HEK293 (cell line): ENCODE measurements around the gene RPS6KA1.
A peak's percentile ranks its signal among the peaks of the same experiment; 100 is the strongest.

Experiments used
- CTCF ChIA-PET: fragments of 350-600 bp; formaldehyde crosslinking; extraction: SDS; loops from one replicate; lab custom pipeline; 2021; ENCODE audit warnings: antibody characterized with exemption; lab: Yijun Ruan, JAX
- POLR2A ChIA-PET: fragments of 300-600 bp; formaldehyde crosslinking; extraction: SDS; loops from one replicate; lab custom pipeline; 2020; ENCODE audit warnings: antibody characterized with exemption, inconsistent platforms; lab: Yijun Ruan, JAX
- H3K27ac ChIP-seq: fragments of 200-500 bp; sonication (Bioruptor generic); 2 replicates; pipeline ENCODE4 v1.5.1; 2014; ENCODE audit warnings: low read depth, low read length, control low read depth, inconsistent platforms; ENCODE audit errors: extremely low read depth
- H3K36me3 ChIP-seq, 2 experiments: fragments of 200-500 bp in 1 of 2; sonication (Bioruptor generic) in 1 of 2; 1 replicate in 1 of 2; 2 replicates in 1 of 2; pipeline ENCODE4 v1.5.1; 2014 to 2017; ENCODE audit warnings: inconsistent platforms in 2 of 2, low read length in 2 of 2; ENCODE audit not compliant: control insufficient read depth in 2 of 2, insufficient read depth in 1 of 2
- H3K4me1 ChIP-seq: fragments of 200-500 bp; sonication (Bioruptor generic); 2 replicates; pipeline ENCODE4 v1.5.1; 2014; ENCODE audit warnings: mild to moderate bottlenecking, low read length, inconsistent platforms; ENCODE audit not compliant: control insufficient read depth, insufficient read depth
- H3K4me3 ChIP-seq: 2 replicates; pipeline ENCODE4 v1.5.1; 2011; ENCODE audit warnings: low read depth, mild to moderate bottlenecking, control low read depth, low read length, moderate library complexity
- H3K9me3 ChIP-seq: fragments of 200-500 bp; sonication (Bioruptor generic); 2 replicates; pipeline ENCODE4 v1.5.1; 2014; ENCODE audit warnings: low read depth, low read length, inconsistent platforms; ENCODE audit not compliant: control insufficient read depth, insufficient read depth
- HOXA7 ChIP-seq: sonication (generic); formaldehyde crosslinking; IDR thresholded peaks from 2 replicates; pipeline ENCODE4 v1.8.1; 2022; ENCODE audit warnings: missing genetic modification reagents, borderline replicate concordance
- HOXC10 ChIP-seq: sonication (generic); formaldehyde crosslinking; IDR thresholded peaks from 2 replicates; pipeline ENCODE4 v1.8.1; 2023; ENCODE audit warnings: mild to moderate bottlenecking, missing genetic modification reagents
- IKZF3 ChIP-seq: fragments of 450-650 bp; IDR thresholded peaks from 2 replicates; pipeline ENCODE4 v1.5.0; 2018; ENCODE audit warnings: missing biosample characterization, mild to moderate bottlenecking, missing genetic modification characterization, moderate library complexity
- KLF8 ChIP-seq: fragments of 450-650 bp; formaldehyde crosslinking; IDR thresholded peaks from 2 replicates; pipeline ENCODE4 v1.5.1; 2016; ENCODE audit warnings: missing biosample characterization, missing genetic modification characterization
- KLF9 ChIP-seq: fragments of 450-650 bp; formaldehyde crosslinking; IDR thresholded peaks from 2 replicates; pipeline ENCODE4 v1.5.1; 2016; ENCODE audit warnings: missing biosample characterization, missing genetic modification characterization, low read depth
- MEIS1 ChIP-seq: sonication (generic); formaldehyde crosslinking; IDR thresholded peaks from 2 replicates; pipeline ENCODE4 v1.8.1; 2022; ENCODE audit warnings: missing genetic modification reagents, mild to moderate bottlenecking, borderline replicate concordance
- OVOL3 ChIP-seq: fragments of 450-650 bp; formaldehyde crosslinking; IDR thresholded peaks from 2 replicates; pipeline ENCODE4 v1.5.1; 2016; ENCODE audit warnings: missing biosample characterization, missing genetic modification characterization
- SCRT1 ChIP-seq: fragments of 450-650 bp; formaldehyde crosslinking; IDR thresholded peaks from 2 replicates; pipeline ENCODE4 v1.5.1; 2016; ENCODE audit warnings: missing biosample characterization, missing genetic modification characterization, borderline replicate concordance
- SCRT2 ChIP-seq: fragments of 450-650 bp; formaldehyde crosslinking; IDR thresholded peaks from 2 replicates; pipeline ENCODE4 v1.5.1; 2016; ENCODE audit warnings: missing biosample characterization, missing genetic modification characterization
- SETDB1 ChIP-seq: IDR thresholded peaks from one replicate; pipeline ENCODE4 v1.6.1; 2017; ENCODE audit warnings: mild to moderate bottlenecking, low read length, moderate library complexity, mixed read lengths; ENCODE audit not compliant: insufficient read length
- SP3 ChIP-seq: fragments of 450-650 bp; formaldehyde crosslinking; IDR thresholded peaks from 2 replicates; pipeline ENCODE4 v1.5.1; 2016; ENCODE audit warnings: missing biosample characterization, missing genetic modification characterization
- ZBTB1 ChIP-seq: fragments of 450-650 bp; formaldehyde crosslinking; IDR thresholded peaks from 2 replicates; pipeline ENCODE4 v1.5.1; 2016; ENCODE audit warnings: missing biosample characterization, missing genetic modification characterization
- ZFP3 ChIP-seq: fragments of 450-650 bp; formaldehyde crosslinking; IDR thresholded peaks from 2 replicates; pipeline ENCODE4 v1.5.1; 2016; ENCODE audit warnings: low read depth, missing biosample characterization, missing genetic modification characterization
- ZFP37 ChIP-seq: fragments of 450-650 bp; formaldehyde crosslinking; IDR thresholded peaks from 2 replicates; pipeline ENCODE4 v1.5.1; 2016; ENCODE audit warnings: missing biosample characterization, missing genetic modification characterization
- ZNF133 ChIP-seq: fragments of 450-650 bp; formaldehyde crosslinking; IDR thresholded peaks from 2 replicates; pipeline ENCODE4 v1.5.1; 2016; ENCODE audit warnings: missing biosample characterization, missing genetic modification characterization
- ZNF155 ChIP-seq: fragments of 450-650 bp; formaldehyde crosslinking; IDR thresholded peaks from 2 replicates; pipeline ENCODE4 v1.5.1; 2016; ENCODE audit warnings: missing biosample characterization, missing genetic modification characterization
- ZNF174 ChIP-seq: fragments of 450-650 bp; formaldehyde crosslinking; IDR thresholded peaks from 2 replicates; pipeline ENCODE4 v1.5.0; 2017; ENCODE audit warnings: missing biosample characterization, mild to moderate bottlenecking, missing genetic modification characterization
- ZNF24 ChIP-seq: fragments of 450-650 bp; formaldehyde crosslinking; IDR thresholded peaks from 2 replicates; pipeline ENCODE4 v1.5.1; 2016; ENCODE audit warnings: missing biosample characterization, missing genetic modification characterization
- ZNF335 ChIP-seq: fragments of 450-650 bp; formaldehyde crosslinking; conservative IDR thresholded peaks from 2 replicates; pipeline ENCODE4 v1.5.1; 2016; ENCODE audit warnings: missing biosample characterization, missing genetic modification characterization
- ZNF350 ChIP-seq: fragments of 450-650 bp; formaldehyde crosslinking; IDR thresholded peaks from 2 replicates; pipeline ENCODE4 v1.5.0; 2017; ENCODE audit warnings: missing biosample characterization, mild to moderate bottlenecking, missing genetic modification characterization
- ZNF354C ChIP-seq: fragments of 450-650 bp; formaldehyde crosslinking; IDR thresholded peaks from 2 replicates; pipeline ENCODE4 v1.5.1; 2016; ENCODE audit warnings: missing biosample characterization, missing genetic modification characterization, low read depth, borderline replicate concordance
- ZNF423 ChIP-seq: fragments of 450-650 bp; formaldehyde crosslinking; IDR thresholded peaks from 2 replicates; pipeline ENCODE4 v1.5.1; 2016; ENCODE audit warnings: missing biosample characterization, missing genetic modification characterization
- ZNF473 ChIP-seq: fragments of 450-650 bp; formaldehyde crosslinking; IDR thresholded peaks from 2 replicates; pipeline ENCODE4 v1.5.1; 2017; ENCODE audit warnings: missing biosample characterization, missing genetic modification characterization
- ZNF544 ChIP-seq: fragments of 450-650 bp; formaldehyde crosslinking; IDR thresholded peaks from 2 replicates; pipeline ENCODE4 v1.5.0; 2017; ENCODE audit warnings: missing biosample characterization, missing genetic modification characterization
- ZNF585B ChIP-seq: fragments of 450-650 bp; formaldehyde crosslinking; IDR thresholded peaks from 2 replicates; pipeline ENCODE4 v1.5.1; 2016; ENCODE audit warnings: missing biosample characterization, missing genetic modification characterization
- ZNF629 ChIP-seq: fragments of 450-650 bp; formaldehyde crosslinking; IDR thresholded peaks from 2 replicates; pipeline ENCODE4 v1.5.1; 2017; ENCODE audit warnings: missing biosample characterization, missing genetic modification characterization
- ZNF654 ChIP-seq: fragments of 450-650 bp; formaldehyde crosslinking; IDR thresholded peaks from 2 replicates; pipeline ENCODE4 v1.5.1; 2016; ENCODE audit warnings: low read depth, missing biosample characterization, missing genetic modification characterization
- ZNF664 ChIP-seq: fragments of 450-650 bp; formaldehyde crosslinking; IDR thresholded peaks from 2 replicates; pipeline ENCODE4 v1.5.1; 2016; ENCODE audit warnings: missing biosample characterization, missing genetic modification characterization
- ZNF670 ChIP-seq: fragments of 450-650 bp; formaldehyde crosslinking; IDR thresholded peaks from 2 replicates; pipeline ENCODE4 v1.5.1; 2016; ENCODE audit warnings: missing biosample characterization, missing genetic modification characterization, low read depth
- ZNF76 ChIP-seq: fragments of 450-650 bp; formaldehyde crosslinking; IDR thresholded peaks from 2 replicates; pipeline ENCODE4; 2016; ENCODE audit warnings: low read depth, missing biosample characterization, missing genetic modification characterization, borderline replicate concordance
- ZSCAN30 ChIP-seq: fragments of 450-650 bp; IDR thresholded peaks from 2 replicates; pipeline ENCODE4 v1.5.1; 2018; ENCODE audit warnings: missing biosample characterization, mild to moderate bottlenecking, missing genetic modification characterization, moderate library complexity
- TF ChIP-seq, protein P1 (sequence below): fragments of 450-650 bp; formaldehyde crosslinking; conservative IDR thresholded peaks from 2 replicates; pipeline ENCODE4 v1.5.1; 2016; ENCODE audit warnings: low read depth, missing biosample characterization, missing genetic modification characterization

RPS6KA1 gene

DNA sequence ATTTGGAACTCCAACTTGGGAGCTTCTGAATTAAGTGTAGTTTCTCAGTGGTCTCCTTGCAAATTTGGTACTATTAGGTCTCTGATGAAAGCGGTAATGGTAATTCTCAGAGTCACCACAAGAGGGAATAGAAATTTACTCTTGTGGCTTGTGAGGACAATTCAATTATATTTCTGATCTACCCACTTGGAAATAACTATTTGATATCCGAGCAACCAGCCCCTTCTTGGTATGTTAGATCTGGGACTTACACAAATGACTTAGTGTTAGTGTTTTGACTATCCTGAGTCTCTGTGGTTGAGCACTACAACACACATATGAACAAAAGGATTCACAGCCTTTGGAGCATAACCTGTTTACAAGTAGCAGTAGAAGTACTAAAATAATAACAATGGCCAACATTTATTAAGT, 68.1 kb downstream of the RPS6KA1 start (continued):
- TF ChIP-seq ZNF544 (tag by site-specific recombination), result no peak
- TF ChIP-seq ZFP3 (tag by site-specific recombination), result no peak
- TF ChIP-seq ZNF473 (tag by site-specific recombination), result no peak
- no peak for TF ChIP-seq ZNF24 (tag by site-specific recombination)

DNA sequence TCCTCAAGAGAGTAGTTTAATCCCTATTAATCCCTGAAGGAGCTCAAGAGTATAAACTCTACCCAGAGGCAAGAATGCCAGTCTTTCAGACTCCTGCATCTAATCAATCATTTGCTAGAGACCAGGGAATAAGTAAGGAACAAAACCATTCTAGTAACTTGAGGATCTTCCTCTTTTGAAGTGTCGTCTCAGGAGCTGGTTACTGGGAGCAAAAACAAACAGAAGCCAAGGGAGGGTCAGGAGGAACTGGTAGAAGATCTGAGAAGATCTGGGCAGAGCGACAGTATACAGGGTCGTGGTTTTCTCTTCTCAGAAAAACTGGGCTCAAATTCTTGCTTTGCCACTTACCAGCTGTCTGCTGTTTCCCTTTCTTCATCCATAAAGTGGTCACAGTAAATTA, 69.3 kb downstream of the RPS6KA1 start:
- TF ChIP-seq SETDB1, result no peak
- no peak for TF ChIP-seq KLF9
- no peak for TF ChIP-seq SP3
- H3K36me3 ChIP-seq, result no peaks in the 10 kb centered on the region
- H3K27ac ChIP-seq, result no peak overlapping the region
- no peak overlapping the region for H3K4me3 ChIP-seq
- no peaks in the 10 kb centered on the region for H3K4me1 ChIP-seq
- CTCF ChIA-PET, result interaction anchor here (0.6 to 10.6 kb wide), 13 partner anchors 9 to 280 kb away, joined by 3 to 281 read pairs (median 4); partner anchors contain the start of gene PIGV
- POLR2A ChIA-PET, result interaction anchor here (0.6 to 0.9 kb wide), 2 partner anchors 266 to 327 kb away, joined by 3 to 4 read pairs; no protein-coding TSS in a partner anchor
- H3K9me3 ChIP-seq, result no peaks in the 10 kb centered on the region

DNA sequence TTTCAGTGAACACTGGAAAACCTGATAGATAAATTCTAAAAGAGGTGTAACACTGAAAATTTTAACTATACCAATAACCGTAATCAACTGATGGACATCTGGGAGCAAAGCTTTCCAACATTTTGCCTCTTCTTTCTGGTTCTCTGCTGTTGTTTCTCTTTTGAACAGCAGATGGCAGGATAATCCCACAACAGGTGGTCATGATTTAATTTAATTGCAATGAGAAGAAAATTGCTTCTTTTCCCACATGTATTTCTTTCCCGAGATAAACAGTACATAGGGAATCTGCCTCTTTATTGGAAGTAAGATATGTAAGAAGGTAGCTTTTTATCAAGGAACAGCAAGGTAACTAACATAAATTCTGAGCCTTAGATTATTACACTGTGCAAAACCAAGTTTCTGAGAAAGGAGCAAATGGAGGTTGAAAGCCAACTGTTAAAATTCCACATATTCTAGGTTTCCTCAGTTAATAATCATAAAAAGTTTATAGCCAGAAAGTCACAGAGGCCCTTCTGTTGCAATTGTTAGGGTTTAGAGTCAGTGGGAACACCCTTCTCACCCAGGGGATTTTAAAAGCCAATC, 72.9 kb downstream of the RPS6KA1 start:
- Histone ChIP-seq H3K4me3 (no peak overlapping the region), H3K36me3 (no peaks in the 10 kb centered on the region), H3K27ac (no peak overlapping the region), H3K9me3 (no peaks in the 10 kb centered on the region), H3K4me1 (no peaks in the 10 kb centered on the region)
- POLR2A ChIA-PET, result interaction anchor here (0.6 to 2.1 kb wide), 6 partner anchors 12 to 548 kb away, joined by 3 to 7 read pairs (median 4); no protein-coding TSS in a partner anchor
- CTCF ChIA-PET, result interaction anchor here (0.6 to 10.6 kb wide), 58 partner anchors 8 to 396 kb away, joined by 3 to 281 read pairs (median 5); partner anchors contain the start of genes PIGV and SFN
- peak; percentile 61; the same call in 1 of the 2 replicates for TF ChIP-seq ZSCAN30 (tag by site-specific recombination)
- no peak for TF ChIP-seq ZNF155 (tag by site-specific recombination)
- TF ChIP-seq ZNF133 (tag by site-specific recombination), result no peak
- 0 out of 2 replicates have a peak, but pooled peaks have one; percentile 28 for TF ChIP-seq ZNF335
- TF ChIP-seq ZNF670, result no peak
- no peak for TF ChIP-seq OVOL3 (tag by site-specific recombination)
- TF ChIP-seq ZFP37 (tag by site-specific recombination), result no peak
- no peak for TF ChIP-seq ZNF585B (tag by site-specific recombination)
- peak; percentile 99 for TF ChIP-seq SCRT2 (tag by site-specific recombination)
- peak; percentile 85 for TF ChIP-seq ZNF664 (tag by site-specific recombination)
- TF ChIP-seq, protein P1, sequence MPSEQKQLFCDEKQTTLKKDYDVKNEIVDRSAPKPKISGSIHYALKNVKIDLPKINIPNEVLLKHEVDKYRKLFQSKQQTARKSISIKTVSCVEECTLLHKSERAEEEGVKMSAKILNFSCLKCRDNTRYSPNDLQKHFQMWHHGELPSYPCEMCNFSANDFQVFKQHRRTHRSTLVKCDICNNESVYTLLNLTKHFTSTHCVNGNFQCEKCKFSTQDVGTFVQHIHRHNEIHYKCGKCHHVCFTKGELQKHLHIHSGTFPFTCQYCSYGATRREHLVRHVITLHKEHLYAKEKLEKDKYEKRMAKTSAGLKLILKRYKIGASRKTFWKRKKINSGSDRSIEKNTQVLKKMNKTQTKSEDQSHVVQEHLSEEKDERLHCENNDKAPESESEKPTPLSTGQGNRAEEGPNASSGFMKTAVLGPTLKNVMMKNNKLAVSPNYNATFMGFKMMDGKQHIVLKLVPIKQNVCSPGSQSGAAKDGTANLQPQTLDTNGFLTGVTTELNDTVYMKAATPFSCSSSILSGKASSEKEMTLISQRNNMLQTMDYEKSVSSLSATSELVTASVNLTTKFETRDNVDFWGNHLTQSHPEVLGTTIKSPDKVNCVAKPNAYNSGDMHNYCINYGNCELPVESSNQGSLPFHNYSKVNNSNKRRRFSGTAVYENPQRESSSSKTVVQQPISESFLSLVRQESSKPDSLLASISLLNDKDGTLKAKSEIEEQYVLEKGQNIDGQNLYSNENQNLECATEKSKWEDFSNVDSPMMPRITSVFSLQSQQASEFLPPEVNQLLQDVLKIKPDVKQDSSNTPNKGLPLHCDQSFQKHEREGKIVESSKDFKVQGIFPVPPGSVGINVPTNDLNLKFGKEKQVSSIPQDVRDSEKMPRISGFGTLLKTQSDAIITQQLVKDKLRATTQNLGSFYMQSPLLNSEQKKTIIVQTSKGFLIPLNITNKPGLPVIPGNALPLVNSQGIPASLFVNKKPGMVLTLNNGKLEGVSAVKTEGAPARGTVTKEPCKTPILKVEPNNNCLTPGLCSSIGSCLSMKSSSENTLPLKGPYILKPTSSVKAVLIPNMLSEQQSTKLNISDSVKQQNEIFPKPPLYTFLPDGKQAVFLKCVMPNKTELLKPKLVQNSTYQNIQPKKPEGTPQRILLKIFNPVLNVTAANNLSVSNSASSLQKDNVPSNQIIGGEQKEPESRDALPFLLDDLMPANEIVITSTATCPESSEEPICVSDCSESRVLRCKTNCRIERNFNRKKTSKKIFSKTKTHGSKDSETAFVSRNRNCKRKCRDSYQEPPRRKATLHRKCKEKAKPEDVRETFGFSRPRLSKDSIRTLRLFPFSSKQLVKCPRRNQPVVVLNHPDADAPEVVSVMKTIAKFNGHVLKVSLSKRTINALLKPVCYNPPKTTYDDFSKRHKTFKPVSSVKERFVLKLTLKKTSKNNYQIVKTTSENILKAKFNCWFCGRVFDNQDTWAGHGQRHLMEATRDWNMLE, result peak; percentile 22; the same call in 1 of the 2 replicates
- TF ChIP-seq ZNF629 (tag by site-specific recombination), result no peak
- TF ChIP-seq ZNF350, result no peak
- peak; percentile 98 for TF ChIP-seq SCRT1 (tag by site-specific recombination)
- TF ChIP-seq ZNF174, result no peak
- TF ChIP-seq ZNF354C (tag by site-specific recombination), result no peak
- peak; percentile 85 for TF ChIP-seq IKZF3 (tag by site-specific recombination)
- no peak for TF ChIP-seq ZBTB1 (tag by site-specific recombination)
- no peak for TF ChIP-seq ZNF76 (tag by site-specific recombination)
- no peak for TF ChIP-seq ZNF423
- TF ChIP-seq MEIS1 (CRISPR knock-in tag), result no peak
- no peak for TF ChIP-seq KLF8 (tag by site-specific recombination)
- peak; percentile 94 for TF ChIP-seq ZNF654 (tag by site-specific recombination)
- TF ChIP-seq HOXC10, result no peak
- TF ChIP-seq HOXA7 (CRISPR knock-in tag), result no peak
